Activated T-helper 1 cell treated with Interleukin-2 at 50 U/mL for 16 hours (primary cell): Measurements from ENCODE around the gene TRIM9.
A peak's percentile ranks its signal among the peaks of the same experiment; 100 is the strongest.

Experiments used
- DNase-seq: peaks from one replicate; pipeline ENCODE4 v3.0.0-alpha.2; 2020; ENCODE audit warnings: low read depth

TRIM9 gene

DNA sequence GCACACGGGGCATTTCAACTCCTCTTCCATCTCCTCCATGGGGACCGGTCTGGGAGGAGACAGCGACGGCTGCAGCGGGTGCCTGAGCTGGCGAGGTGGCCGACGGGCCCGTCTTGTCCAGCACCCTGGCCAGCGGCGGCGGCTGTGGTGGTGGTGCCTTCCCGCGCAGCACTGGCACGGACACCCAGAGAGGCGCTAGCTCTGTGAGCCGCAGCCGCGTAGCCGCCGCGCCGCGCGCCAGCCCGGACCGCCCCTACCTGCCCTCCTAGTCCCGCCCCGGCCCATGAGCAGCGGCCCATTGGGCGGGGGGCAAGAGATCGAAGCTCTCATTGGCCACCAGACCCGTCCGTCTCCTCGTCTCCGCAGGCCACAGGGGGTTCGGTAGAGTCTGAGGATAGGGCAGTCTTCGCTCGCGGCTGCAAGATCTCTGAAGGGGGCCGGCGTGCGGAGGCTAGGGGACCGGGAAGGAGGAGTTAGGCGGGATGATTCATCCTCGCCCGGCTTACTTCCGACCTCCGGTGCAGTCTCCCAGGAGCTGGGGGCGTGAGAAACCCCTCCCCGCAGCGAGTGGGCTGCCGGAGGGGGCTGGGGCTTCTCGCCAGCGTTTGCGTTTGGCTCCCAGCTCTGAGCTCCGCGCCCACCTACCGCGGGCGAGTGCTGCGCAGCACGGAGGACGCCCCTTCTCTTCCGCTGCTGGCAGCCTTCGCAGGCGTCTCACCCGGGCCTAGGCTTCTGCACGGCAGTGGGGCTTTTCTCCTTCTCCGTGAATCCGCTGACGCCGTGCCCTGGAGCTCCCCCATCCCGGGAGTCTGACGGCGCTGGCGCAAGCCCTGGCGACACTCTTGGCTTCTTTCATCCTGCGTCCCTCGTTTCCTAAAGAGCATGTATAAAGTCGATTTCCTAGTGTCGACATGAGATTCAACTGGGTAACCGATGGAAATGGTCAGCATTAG, at the start of gene TRIM9:
Gene TRIM9, minus strand, starts transcription at position 205 of the 953 bp plus-strand sequence. Its CDS starts 166 bp downstream, at position 39.
- DNase-seq: peak; percentile 74

DNA sequence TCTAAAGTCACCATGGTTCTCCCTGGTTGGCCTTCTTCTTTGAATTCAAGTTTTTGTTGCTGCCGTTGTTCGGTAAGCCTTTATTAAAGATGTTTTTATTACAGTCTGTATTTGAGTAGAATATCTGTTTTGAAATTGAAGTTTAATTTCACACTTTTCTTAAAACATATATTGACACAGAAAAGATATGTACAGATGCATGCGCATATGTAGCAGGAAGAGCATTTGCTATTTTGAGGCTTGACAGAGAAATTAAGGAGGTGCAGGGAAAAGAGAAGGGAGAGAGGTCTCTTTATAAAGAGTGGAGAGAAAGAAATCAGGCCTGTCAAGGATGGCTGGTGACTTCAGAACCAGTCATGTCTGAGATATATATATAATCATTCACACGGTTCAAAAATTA, 46.0 kb upstream of the TRIM9 start:
- DNase-seq: no peak

GRCh38 chr14:51140338-51140737, 45.4 kb upstream of the TRIM9 start:
- no peak for DNase-seq

DNA sequence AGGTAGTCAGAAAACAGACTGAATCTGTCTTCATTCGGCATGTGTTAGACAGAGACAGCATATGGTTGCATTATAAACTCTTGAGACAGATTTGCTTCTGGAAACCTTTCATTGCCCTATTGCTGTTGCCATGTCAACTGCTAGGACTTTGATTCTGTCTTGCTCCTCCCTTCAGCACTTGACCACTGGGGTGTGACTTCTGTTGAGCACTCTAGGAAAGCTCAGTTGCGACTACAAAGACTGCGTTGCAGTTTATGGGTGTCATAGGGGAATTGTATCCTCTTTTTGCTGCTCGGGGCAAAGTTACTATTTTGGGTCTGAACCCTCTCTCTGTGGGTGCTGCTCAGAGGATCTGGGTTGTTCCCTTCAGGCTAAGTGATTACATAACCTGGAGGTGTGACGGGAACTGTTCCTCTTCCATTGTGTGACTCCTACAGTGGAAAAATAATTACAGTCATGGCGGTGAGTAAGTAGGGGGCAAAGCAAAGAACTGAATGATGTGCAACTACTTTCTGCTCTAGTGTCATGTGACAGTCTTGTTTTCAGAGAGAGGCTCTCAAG, 44.3 kb upstream of the TRIM9 start:
- no peak for DNase-seq

DNA sequence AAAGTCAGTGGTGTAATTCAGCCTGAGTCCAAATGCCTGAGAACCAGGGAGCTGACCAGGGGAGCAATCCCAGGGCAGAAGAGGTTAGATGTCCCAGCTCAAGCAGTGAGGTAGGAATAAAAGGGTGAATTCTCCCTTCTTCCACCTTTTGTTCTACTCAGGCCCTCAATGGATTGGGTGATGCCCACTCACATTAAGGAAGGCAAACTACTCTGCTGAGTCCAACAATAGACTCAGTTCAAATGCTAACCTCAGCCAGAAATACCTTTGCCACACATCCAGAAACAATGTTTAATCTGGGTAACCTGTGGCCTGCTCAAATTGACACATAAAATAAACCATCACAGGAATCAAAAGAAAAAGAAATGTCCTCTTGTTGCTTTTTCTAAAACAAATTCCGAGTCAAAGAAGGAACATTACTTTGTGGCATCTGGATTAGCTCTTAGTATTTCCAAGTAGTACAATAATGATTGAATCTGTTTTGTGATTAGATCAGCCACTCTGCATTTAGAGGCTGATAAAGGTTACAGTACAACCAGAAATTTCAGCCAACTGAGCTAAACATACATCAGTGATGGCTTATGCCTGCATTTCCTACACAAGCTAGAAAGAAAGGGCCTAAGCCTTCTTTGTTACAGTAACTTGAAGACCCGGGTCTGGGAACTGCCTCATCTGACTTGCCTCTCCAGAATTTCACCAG, 43.6 kb upstream of the TRIM9 start:
- DNase-seq: no peak

- DNase-seq: no peak
These were observed 36.6 kb upstream of the TRIM9 start for GRCh38 chr14:51131516-51131915.

DNA sequence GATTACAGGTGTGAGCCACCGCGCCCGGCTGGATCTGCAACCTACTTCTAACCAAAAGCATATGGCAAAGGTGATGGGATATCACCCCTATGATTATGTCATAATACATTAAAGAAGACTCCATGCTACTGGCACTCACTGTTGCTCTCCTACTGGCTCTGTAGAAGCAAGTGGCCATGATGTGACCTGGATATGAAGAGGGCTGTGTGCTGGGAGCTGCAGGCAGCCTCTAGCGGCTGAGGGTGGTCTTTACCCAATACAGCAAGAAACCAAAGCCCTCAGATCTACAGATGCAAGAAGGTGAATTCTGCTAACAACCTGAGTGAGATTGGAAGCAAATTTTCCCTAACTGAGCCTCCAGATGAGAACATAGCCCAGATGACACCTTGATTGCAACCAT, 34.2 kb upstream of the TRIM9 start:
- DNase-seq: no peak

DNA sequence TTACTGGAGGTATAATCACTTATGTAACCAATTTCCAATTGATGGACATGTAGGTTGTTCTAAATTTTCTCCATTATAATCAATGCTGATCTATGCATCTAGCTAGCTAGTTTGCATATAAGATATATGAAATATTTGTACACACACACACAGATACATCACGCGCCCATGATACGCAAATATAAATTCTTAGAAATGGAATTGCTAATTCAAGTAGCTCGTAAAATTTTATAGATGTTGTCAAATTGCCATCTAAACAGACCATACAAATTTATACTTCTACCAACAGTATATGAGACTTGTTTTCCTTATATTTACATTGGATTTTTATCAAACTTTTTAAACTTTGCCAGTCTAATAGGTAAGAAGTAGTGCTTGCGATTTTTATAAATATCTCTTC, 29.1 kb upstream of the TRIM9 start:
- no peak for DNase-seq

GRCh38 chr14:51121096-51121495, 26.2 kb upstream of the TRIM9 start:
- DNase-seq: no peak

- DNase-seq: no peak
These were observed 24.6 kb upstream of the TRIM9 start for GRCh38 chr14:51119411-51120051.

DNA sequence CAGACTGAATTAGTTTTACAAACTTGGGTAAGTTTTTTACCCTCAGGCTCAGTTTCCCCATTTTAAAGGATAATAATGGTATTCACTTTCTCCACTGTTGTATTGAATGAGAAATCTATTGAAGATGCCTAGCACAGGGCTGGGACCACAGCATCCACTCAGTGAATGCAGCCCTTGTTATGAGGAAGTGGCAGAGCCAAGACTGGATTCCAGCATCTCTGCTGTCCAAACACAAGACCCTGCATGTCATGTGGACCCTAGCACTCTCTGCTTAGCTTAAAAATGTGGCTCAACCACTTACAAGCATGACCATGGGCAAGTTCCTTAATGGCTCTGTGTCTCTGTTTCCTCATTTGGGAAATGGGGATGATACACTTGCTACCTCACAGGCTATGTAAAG, 24.1 kb upstream of the TRIM9 start:
- DNase-seq: no peak

DNA sequence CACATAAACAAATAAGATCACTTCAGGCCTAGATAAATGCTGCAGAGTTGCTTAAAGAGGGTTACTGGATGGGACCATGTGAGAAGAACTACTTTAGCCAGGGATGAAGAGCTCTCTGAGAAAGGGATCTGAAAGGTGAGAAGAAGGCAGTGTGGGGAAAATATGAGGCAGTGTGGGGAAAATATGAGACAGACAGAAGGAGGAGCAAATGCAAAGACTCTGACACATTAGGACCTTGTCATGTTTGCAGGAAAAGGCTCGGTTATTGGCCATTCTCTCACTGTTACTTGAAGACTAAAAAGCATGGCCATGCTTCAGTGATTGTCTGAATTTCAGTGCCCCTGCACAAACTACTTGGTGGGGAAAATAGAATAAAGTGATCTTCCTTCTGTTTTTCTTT, 22.7 kb upstream of the TRIM9 start:
- no peak for DNase-seq

DNA sequence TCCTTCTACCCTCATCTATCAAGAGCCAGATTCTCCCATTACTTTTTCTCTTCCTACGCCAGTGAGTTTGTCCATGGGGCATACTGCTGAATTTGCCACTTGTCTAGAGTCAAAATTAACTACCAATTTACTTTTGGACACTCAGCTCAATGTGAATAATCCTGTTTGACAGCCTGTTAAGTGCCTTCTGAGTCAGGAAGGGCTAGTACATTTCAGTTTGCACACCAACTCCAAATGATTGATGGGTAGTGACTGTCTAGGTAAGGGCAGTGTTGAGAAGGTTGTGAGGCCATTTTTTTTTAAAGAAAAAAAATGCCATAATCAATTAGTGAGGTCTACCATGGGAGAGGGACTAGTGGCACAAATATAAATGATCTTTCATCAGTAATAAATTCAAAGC, 21.8 kb upstream of the TRIM9 start:
- DNase-seq: no peak

DNA sequence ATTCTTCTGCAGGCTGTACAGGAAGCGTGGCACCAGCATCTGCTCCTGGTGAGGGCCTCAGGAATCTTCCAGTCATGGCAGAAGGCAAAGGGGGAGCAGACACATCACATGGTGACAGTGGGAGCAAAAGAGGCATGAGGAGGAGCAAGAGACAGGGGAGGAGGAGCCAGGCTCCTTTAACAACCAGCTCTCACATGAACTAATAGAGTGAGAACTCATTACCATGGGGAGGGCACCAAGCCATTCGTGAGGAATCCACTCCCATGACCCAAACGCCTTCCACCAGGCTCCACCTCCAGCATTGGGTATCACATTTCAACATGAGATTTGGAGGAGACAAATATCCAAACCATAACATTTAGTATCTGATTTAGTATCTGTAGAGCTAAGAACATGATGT, 14.7 kb upstream of the TRIM9 start:
- DNase-seq: no peak

DNA sequence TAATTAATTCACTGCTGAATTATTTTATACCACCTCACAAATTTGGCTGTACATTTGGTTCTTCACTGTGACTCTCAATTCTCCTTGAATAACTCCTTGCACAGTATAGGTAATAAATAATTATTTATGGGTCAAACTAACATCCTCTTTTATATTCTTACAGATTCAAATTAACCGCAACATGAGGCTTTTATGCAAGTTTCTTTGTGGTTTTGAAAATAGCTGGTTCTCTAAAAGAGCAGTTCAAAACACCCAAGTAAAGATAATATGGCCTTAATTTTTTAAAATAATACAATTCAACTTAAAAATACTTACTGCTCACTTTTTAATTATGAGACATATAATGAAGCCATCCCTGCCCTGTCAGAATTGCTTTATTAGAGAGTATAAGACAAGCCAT, 12.9 kb upstream of the TRIM9 start:
- no peak for DNase-seq

DNA sequence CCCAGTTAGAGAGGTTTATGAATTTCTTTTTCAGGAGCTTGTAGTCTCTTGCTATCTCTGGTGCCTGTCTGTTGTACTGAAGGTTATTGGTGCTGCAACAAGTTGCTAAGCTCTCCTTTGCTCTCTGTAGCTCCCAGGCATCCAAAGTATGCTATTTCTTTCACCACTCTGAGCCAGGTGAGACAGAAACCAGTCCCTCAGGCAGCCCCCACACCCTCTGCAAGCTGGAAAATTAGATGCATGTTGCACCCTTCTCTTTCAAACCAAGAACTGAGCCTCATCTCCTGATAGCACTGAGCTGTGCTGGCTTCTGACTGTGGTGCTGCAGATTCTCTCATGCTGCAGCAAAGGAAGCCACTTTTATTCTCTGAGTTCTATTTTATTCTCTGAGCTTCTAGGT, 9.6 kb upstream of the TRIM9 start:
- no peak for DNase-seq

GRCh38 chr14:51097287-51097686, 2.4 kb upstream of the TRIM9 start:
- DNase-seq: no peak

DNA sequence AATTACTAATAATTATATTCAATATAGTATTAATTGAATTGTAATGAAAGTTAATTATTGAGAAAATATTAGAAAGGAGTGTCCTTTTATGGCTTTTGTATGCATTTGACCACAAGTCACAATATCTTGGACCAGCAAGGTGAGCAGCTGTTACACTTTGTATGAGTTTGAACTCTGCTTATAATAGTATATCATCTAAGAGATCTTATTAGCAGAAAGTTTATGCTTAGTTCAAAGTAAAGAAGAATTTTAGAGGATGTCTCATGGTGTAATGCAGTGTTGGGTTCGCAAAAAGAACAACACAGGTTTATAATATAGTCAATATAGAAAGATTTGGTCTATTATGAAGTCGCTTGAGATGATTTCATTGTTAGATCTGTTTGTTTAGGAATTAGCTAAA, 2.0 kb upstream of the TRIM9 start:
- DNase-seq: no peak

GRCh38 chr14:51095854-51096823, 1.2 kb upstream of the TRIM9 start:
- DNase-seq: no peak

GRCh38 chr14:51094282-51094821, 553 bp downstream of the TRIM9 start:
- DNase-seq: no peak
